Activated naive CD8-positive, alpha-beta T cell treated with anti-CD3 and anti-CD28 coated beads, Interleukin-2, amount 10 ng/mL, durations not matched to agents 7 days and 5 days (primary cell): ENCODE data around the gene QSOX2. TPM values are rescaled to one million over a fixed set of nuclear protein-coding genes. Genes with fewer than 3 reads are reported as not detected.
A peak's percentile ranks its signal among the peaks of the same experiment; 100 is the strongest.

Experiments used
- ATAC-seq: fragments of 150-1000 bp; cut with Tn5 transposase; one replicate; pipeline ENCODE4 v1.10.0; 2021; ENCODE audit warnings: low read depth, moderate library complexity
- POLR2A ChIA-PET: fragments of 350-600 bp; sonication (Branson Sonifier 250); formaldehyde crosslinking; loops from one replicate; lab custom pipeline; 2021; ENCODE audit warnings: antibody characterized with exemption; lab: Charles Lee
- DNase-seq: peaks from one replicate; pipeline ENCODE4 v3.0.0; 2021
- H3K27ac Mint-ChIP-seq: one replicate; pipeline ENCODE4 v1.8.0; 2022; ENCODE audit warnings: mild to moderate bottlenecking, mixed read lengths
- H3K27me3 Mint-ChIP-seq: one replicate; pipeline ENCODE4 v1.8.0; 2022; ENCODE audit warnings: mild to moderate bottlenecking, moderate library complexity, mixed read lengths
- H3K36me3 Mint-ChIP-seq: one replicate; pipeline ENCODE4 v1.8.0; 2021; ENCODE audit warnings: mild to moderate bottlenecking, mixed read lengths
- H3K4me1 Mint-ChIP-seq: one replicate; pipeline ENCODE4 v1.8.0; 2021; ENCODE audit warnings: mixed read lengths
- H3K4me3 Mint-ChIP-seq: one replicate; pipeline ENCODE4 v1.8.0; 2022; ENCODE audit warnings: mild to moderate bottlenecking, moderate library complexity, mixed read lengths
- H3K9me3 Mint-ChIP-seq: one replicate; pipeline ENCODE4 v1.8.0; 2021; ENCODE audit warnings: mixed read lengths
- total RNA-seq, 2 experiments: library from RNA; stranded (reverse); gene quantifications; one replicate each; pipeline ENCODE4 v1.2.3, GENCODE V29; 2021

Gene QSOX2
- total RNA-seq, 2 experiments from 2014 or later = 12.4 to 12.8 TPM

GRCh38 chr9:136286359-136286986 lies 40.9 kb upstream of the QSOX2 start:
- Mint-ChIP-seq H3K27ac (no peak overlapping the region), H3K27me3 (no peaks in the 10 kb centered on the region), H3K9me3 (no peaks in the 10 kb centered on the region), H3K4me1 (peaks cover 2% of the 10 kb centered on the region), H3K36me3 (no peaks in the 10 kb centered on the region), H3K4me3 (no peak overlapping the region)
- DNase-seq (no peak), ATAC-seq (no peak)
- POLR2A ChIA-PET = no interaction called here

GRCh38 chr9:136285501-136286358 lies 40.1 kb upstream of the QSOX2 start:
- ATAC-seq = no peak
- Mint-ChIP-seq H3K27me3 (no peaks in the 10 kb centered on the region), H3K9me3 (no peaks in the 10 kb centered on the region), H3K4me1 (peaks cover 2% of the 10 kb centered on the region), H3K4me3 (no peak overlapping the region), H3K36me3 (no peaks in the 10 kb centered on the region), H3K27ac (no peak overlapping the region)
- POLR2A ChIA-PET = no interaction called here
- no peak for DNase-seq

- POLR2A ChIA-PET = no interaction called here
- Mint-ChIP-seq H3K4me3 (no peak overlapping the region), H3K9me3 (no peaks in the 10 kb centered on the region), H3K27me3 (no peaks in the 10 kb centered on the region), H3K36me3 (no peaks in the 10 kb centered on the region), H3K4me1 (peaks cover 2% of the 10 kb centered on the region), H3K27ac (no peak overlapping the region)
- DNase-seq = no peak
- ATAC-seq = no peak
Observed at GRCh38 chr9:136284951-136285350, 39.3 kb upstream of the QSOX2 start.

GRCh38 chr9:136284311-136284710 lies 38.7 kb upstream of the QSOX2 start:
- Mint-ChIP-seq H3K36me3 (no peaks in the 10 kb centered on the region), H3K4me1 (peaks cover 2% of the 10 kb centered on the region), H3K9me3 (no peaks in the 10 kb centered on the region), H3K4me3 (no peak overlapping the region), H3K27me3 (no peaks in the 10 kb centered on the region), H3K27ac (no peak overlapping the region)
- POLR2A ChIA-PET = no interaction called here
- ATAC-seq (no peak), DNase-seq (no peak)

GRCh38 chr9:136283291-136284235 lies 38.0 kb upstream of the QSOX2 start:
- peak; percentile 86 for ATAC-seq
- peak; percentile 79 for DNase-seq
- H3K36me3 Mint-ChIP-seq = no peaks in the 10 kb centered on the region
- peaks cover 2% of the 10 kb centered on the region for H3K4me1 Mint-ChIP-seq
- H3K4me3 Mint-ChIP-seq = no peak overlapping the region
- H3K27me3 Mint-ChIP-seq = no peaks in the 10 kb centered on the region
- POLR2A ChIA-PET = interaction anchor here (1.2 kb wide), 1 partner anchor 16 kb away, joined by 3 read pairs; no protein-coding TSS in a partner anchor
- H3K27ac Mint-ChIP-seq = no peak overlapping the region
- no peaks in the 10 kb centered on the region for H3K9me3 Mint-ChIP-seq

- H3K9me3 Mint-ChIP-seq = no peaks in the 10 kb centered on the region
- peaks cover 2% of the 10 kb centered on the region for H3K4me1 Mint-ChIP-seq
- no peak overlapping the region for H3K4me3 Mint-ChIP-seq
- no peak for ATAC-seq
- POLR2A ChIA-PET = interaction anchor here (1.2 kb wide), 1 partner anchor 15 kb away, joined by 3 read pairs; no protein-coding TSS in a partner anchor
- no peaks in the 10 kb centered on the region for H3K27me3 Mint-ChIP-seq
- no peaks in the 10 kb centered on the region for H3K36me3 Mint-ChIP-seq
- no peak overlapping the region for H3K27ac Mint-ChIP-seq
- no peak for DNase-seq
Observed at GRCh38 chr9:136282272-136282861, 36.8 kb upstream of the QSOX2 start.

GRCh38 chr9:136281421-136282271 lies 36.0 kb upstream of the QSOX2 start:
- no peak overlapping the region for H3K4me3 Mint-ChIP-seq
- DNase-seq (no peak), ATAC-seq (no peak)
- peaks cover 2% of the 10 kb centered on the region for H3K4me1 Mint-ChIP-seq
- no peaks in the 10 kb centered on the region for H3K9me3 Mint-ChIP-seq
- H3K27me3 Mint-ChIP-seq = no peaks in the 10 kb centered on the region
- no peak overlapping the region for H3K27ac Mint-ChIP-seq
- POLR2A ChIA-PET = no interaction called here
- no peaks in the 10 kb centered on the region for H3K36me3 Mint-ChIP-seq

GRCh38 chr9:136280535-136281315 lies 35.1 kb upstream of the QSOX2 start:
- H3K27ac Mint-ChIP-seq = no peak overlapping the region
- POLR2A ChIA-PET = no interaction called here
- no peaks in the 10 kb centered on the region for H3K9me3 Mint-ChIP-seq
- no peaks in the 10 kb centered on the region for H3K27me3 Mint-ChIP-seq
- DNase-seq = no peak
- peaks cover 2% of the 10 kb centered on the region for H3K4me1 Mint-ChIP-seq
- H3K36me3 Mint-ChIP-seq = no peaks in the 10 kb centered on the region
- ATAC-seq = no peak
- no peak overlapping the region for H3K4me3 Mint-ChIP-seq

GRCh38 chr9:136279471-136279870 lies 33.9 kb upstream of the QSOX2 start:
- Mint-ChIP-seq H3K4me1 (peaks cover 2% of the 10 kb centered on the region), H3K27ac (no peak overlapping the region), H3K9me3 (no peaks in the 10 kb centered on the region), H3K27me3 (no peaks in the 10 kb centered on the region), H3K36me3 (no peaks in the 10 kb centered on the region), H3K4me3 (no peak overlapping the region)
- DNase-seq (no peak), ATAC-seq (no peak)
- POLR2A ChIA-PET = no interaction called here

- Mint-ChIP-seq H3K9me3 (no peaks in the 10 kb centered on the region), H3K4me3 (no peak overlapping the region), H3K36me3 (no peaks in the 10 kb centered on the region), H3K27ac (no peak overlapping the region), H3K27me3 (no peaks in the 10 kb centered on the region), H3K4me1 (peaks cover 2% of the 10 kb centered on the region)
- DNase-seq (no peak), ATAC-seq (no peak)
- POLR2A ChIA-PET = no interaction called here
Observed at GRCh38 chr9:136278894-136279293, 33.3 kb upstream of the QSOX2 start.

- Mint-ChIP-seq H3K36me3 (no peaks in the 10 kb centered on the region), H3K27ac (no peak overlapping the region), H3K4me1 (peaks cover 2% of the 10 kb centered on the region), H3K4me3 (no peak overlapping the region), H3K9me3 (no peaks in the 10 kb centered on the region), H3K27me3 (no peaks in the 10 kb centered on the region)
- DNase-seq (no peak), ATAC-seq (no peak)
- POLR2A ChIA-PET = no interaction called here
Observed at GRCh38 chr9:136278221-136278620, 32.6 kb upstream of the QSOX2 start.

- Mint-ChIP-seq H3K4me1 (peaks cover 2% of the 10 kb centered on the region), H3K4me3 (no peak overlapping the region), H3K27me3 (no peaks in the 10 kb centered on the region), H3K27ac (no peak overlapping the region), H3K36me3 (no peaks in the 10 kb centered on the region), H3K9me3 (no peaks in the 10 kb centered on the region)
- DNase-seq (no peak), ATAC-seq (no peak)
- POLR2A ChIA-PET = no interaction called here
Observed at GRCh38 chr9:136277746-136278145, 32.1 kb upstream of the QSOX2 start.
